ENCODE data around the gene MARCHF2. TPM values are rescaled to one million over a fixed set of nuclear protein-coding genes. Genes with fewer than 3 reads are reported as not detected.

Gene MARCHF2
- polyA plus RNA-seq, 2 of the 4 experiments (the other 2 are of a cell fraction): 12.4 to 13.1 TPM

- TF ChIP-seq RARB (CRISPR knock-in tag; IDR thresholded peaks at IDR 0.05) (no peak), BCL3 (IDR thresholded peaks at IDR 0.05) (no peak), FOSL2 (IDR thresholded peaks at IDR 0.05) (no peak), FOSL2 (CRISPR knock-in tag; IDR thresholded peaks at IDR 0.05) (peak; percentile 93), KDM1A (IDR thresholded peaks at IDR 0.05; ENCODE audit: low read depth) (no peak), RAD21 (conservative IDR thresholded peaks at IDR 0.05 in 1 of 2, IDR thresholded peaks at IDR 0.05 in 1 of 2) (no peak), ESRRA (IDR thresholded peaks at IDR 0.05; ENCODE audit: borderline replicate concordance, low read length) (no peak), TP53 (CRISPR knock-in tag; IDR thresholded peaks at IDR 0.05) (peak; percentile 67; the same call in 1 of the 2 replicates), NR3C1 (IDR thresholded peaks at IDR 0.05) (no peak), HEYL (CRISPR knock-in tag; IDR thresholded peaks at IDR 0.05) (no peak), TFCP2L1 (CRISPR knock-in tag; IDR thresholded peaks at IDR 0.05) (no peak), POLR2AphosphoS2 (conservative IDR thresholded peaks at IDR 0.05; ENCODE audit: low read length) (no peak), HOXA7 (CRISPR knock-in tag; IDR thresholded peaks at IDR 0.05) (no peak), CHD2 (IDR thresholded peaks at IDR 0.05; ENCODE audit: low read length, partially characterized antibody) (no peak)
- TF ChIP-seq, protein P1, sequence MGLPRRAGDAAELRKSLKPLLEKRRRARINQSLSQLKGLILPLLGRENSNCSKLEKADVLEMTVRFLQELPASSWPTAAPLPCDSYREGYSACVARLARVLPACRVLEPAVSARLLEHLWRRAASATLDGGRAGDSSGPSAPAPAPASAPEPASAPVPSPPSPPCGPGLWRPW (IDR thresholded peaks at IDR 0.05): no peak
- TF ChIP-seq, protein P2, sequence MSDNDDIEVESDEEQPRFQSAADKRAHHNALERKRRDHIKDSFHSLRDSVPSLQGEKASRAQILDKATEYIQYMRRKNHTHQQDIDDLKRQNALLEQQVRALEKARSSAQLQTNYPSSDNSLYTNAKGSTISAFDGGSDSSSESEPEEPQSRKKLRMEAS (IDR thresholded peaks at IDR 0.05): peak; percentile 23; the same call in 1 of the 2 replicates
- TF ChIP-seq, protein P3, sequence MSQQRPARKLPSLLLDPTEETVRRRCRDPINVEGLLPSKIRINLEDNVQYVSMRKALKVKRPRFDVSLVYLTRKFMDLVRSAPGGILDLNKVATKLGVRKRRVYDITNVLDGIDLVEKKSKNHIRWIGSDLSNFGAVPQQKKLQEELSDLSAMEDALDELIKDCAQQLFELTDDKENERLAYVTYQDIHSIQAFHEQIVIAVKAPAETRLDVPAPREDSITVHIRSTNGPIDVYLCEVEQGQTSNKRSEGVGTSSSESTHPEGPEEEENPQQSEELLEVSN (IDR thresholded peaks at IDR 0.05; ENCODE audit: borderline replicate concordance, low read depth): no peak
Observed at GRCh38 chr19:8389891-8390616, 23.1 kb upstream of the MARCHF2 start, which contains the start of gene RAB11B (continued).

DNA sequence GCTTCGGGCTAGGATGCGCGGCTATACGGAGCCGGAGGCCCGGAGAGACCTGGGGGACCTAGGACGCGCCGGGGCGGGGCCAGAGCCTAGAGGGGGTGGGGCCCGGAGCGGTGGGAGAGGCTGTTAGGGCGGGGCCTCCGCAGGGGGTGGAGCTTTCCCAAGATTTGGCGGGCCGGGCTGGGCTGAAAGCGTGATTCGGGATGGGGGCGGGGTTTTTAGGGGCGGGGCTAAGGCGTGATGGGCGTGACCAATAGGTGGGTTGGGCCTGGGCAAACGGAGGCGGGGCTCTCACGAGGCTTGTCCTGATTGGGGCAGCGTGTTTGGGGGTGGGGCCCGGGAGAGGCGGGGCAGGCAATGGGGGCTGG is 22.5 kb upstream of the MARCHF2 start:
- no CpG with 5 or more reads among the region's 28 CpGs for WGBS (ENCODE audit: missing lambda C conversion rate)
- POLR2A ChIA-PET: interaction anchor here (0.6 to 1.6 kb wide), 14 partner anchors 11 to 152 kb away, joined by 3 to 9 read pairs (median 4); partner anchors contain the start of genes ANGPTL4, HNRNPM, MARCHF2 and ZNF414

More for the DNA sequence above, 22.5 kb upstream of the MARCHF2 start:
- peak; percentile 62 to 94 for DNase-seq (ENCODE audit: low read depth in 1 of 2, low spot score in 1 of 2)
- TF ChIP-seq ATOH8 (CRISPR knock-in tag; IDR thresholded peaks at IDR 0.05; ENCODE audit: low read depth) (no peak), ZC3H11A (IDR thresholded peaks at IDR 0.05) (no peak)
- FAIRE-seq: no peak
- CTCF ChIA-PET: interaction anchor here (1.0 to 8.0 kb wide), 2 partner anchors 27 to 37 kb away, joined by 3 to 71 read pairs; partner anchors contain the start of gene ANGPTL4
- Histone ChIP-seq H3K27ac (peak overlapping the region; percentile 100), H3K4me1 (peaks cover 64% of the 10 kb centered on the region), H3K4me2 (peak overlapping the region; percentile 66), H3K9me3 (no peaks in the 10 kb centered on the region), H3K4me3 (peak overlapping the region; percentile 98)
- ATAC-seq: peak; percentile 54 to 60

Measured in A549 (cell line).